Measurements from ENCODE around the gene BAZ2B.
"Not testable (repeated sequence)": the region's sequence is repeated elsewhere in the genome, so short reads cannot be mapped to it uniquely, and the experiment has no call there.

BAZ2B gene

DNA sequence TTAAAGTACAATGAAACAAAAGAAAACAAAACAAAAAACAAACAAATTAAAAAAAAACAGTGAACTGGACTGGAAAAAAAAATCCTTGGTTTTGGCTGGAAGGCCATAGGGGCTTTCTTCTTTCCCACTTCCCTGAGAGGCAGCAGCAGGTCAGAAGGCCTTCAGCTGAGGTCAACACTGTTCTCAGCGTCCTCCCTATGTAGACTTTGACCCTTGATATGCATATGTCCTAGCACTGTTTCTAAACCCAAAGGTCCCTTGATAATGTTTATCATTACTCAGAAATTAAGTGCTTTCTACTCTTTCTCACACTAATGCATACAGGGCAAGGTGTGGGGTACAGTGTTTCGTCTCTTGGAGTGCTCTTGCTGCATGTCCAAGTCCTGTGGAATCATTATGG lies 254.3 kb downstream of the BAZ2B start:
- TF ChIP-seq CTCF (IDR thresholded peaks at IDR 0.05; ENCODE audit: borderline replicate concordance, insufficient read depth, low read depth, low read length) = no peak
- H3K4me3 ChIP-seq (ENCODE audit: low read depth, low read length) = no peak overlapping the region

- not testable (repeated sequence) for H3K4me3 ChIP-seq (ENCODE audit: low read depth, low read length)
Observed at GRCh38 chr2:159361603-159362002, 254.7 kb downstream of the BAZ2B start.

GRCh38 chr2:159356053-159356554 lies 260.2 kb downstream of the BAZ2B start:
- H3K4me3 ChIP-seq (ENCODE audit: low read depth, low read length) = no peak overlapping the region
- no peak for TF ChIP-seq CTCF (IDR thresholded peaks at IDR 0.05; ENCODE audit: borderline replicate concordance, insufficient read depth, low read depth, low read length)

DNA sequence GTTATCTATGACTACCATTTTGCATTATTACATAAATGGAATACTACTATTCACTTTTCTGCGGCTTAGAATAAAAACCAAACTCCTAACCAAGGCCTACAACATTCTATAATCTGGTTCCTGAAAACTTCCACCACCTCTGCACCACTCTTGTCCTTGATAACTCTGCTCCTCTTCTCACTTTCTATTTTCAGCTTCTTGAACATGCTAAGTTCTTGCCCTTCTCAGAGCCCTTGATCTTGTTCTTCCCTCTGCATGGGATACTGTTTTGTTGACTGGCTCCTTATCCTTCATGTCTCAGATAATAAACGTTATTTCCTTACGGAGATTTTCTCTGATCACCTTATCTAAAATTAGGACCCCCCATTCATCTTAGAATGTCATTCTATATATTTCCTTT lies 264.4 kb downstream of the BAZ2B start:
- no peak for TF ChIP-seq CTCF (IDR thresholded peaks at IDR 0.05; ENCODE audit: borderline replicate concordance, insufficient read depth, low read depth, low read length)
- no peak overlapping the region for H3K4me3 ChIP-seq (ENCODE audit: low read depth, low read length)

- no peak for TF ChIP-seq CTCF (IDR thresholded peaks at IDR 0.05; ENCODE audit: borderline replicate concordance, insufficient read depth, low read depth, low read length)
- H3K4me3 ChIP-seq (ENCODE audit: low read depth, low read length) = no peak overlapping the region
Observed at GRCh38 chr2:159349674-159350299, 266.6 kb downstream of the BAZ2B start.

- no peak overlapping the region for H3K4me3 ChIP-seq (ENCODE audit: low read depth, low read length)
- TF ChIP-seq CTCF (IDR thresholded peaks at IDR 0.05; ENCODE audit: borderline replicate concordance, insufficient read depth, low read depth, low read length) = no peak
Observed at GRCh38 chr2:159326569-159327255, 289.6 kb downstream of the BAZ2B start.

DNA sequence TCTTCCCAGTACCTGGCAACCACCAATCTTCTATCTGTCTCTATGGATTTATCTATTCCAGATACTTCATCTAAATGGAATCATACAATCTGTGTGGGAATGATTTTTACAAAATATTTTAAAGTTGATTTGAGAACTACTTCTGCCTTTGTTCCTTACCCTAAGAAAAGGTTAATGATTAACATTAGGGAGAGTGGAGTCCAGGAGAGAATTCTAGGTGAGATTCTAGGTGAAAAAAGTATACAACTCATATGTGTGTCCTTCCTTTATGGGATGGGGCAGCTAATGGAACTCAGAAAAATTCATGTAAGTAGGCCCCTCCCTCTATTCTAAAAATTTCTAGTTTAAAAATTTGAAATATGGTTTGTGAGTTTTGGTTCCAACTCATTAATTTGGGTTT lies 293.9 kb downstream of the BAZ2B start:
- H3K4me3 ChIP-seq (ENCODE audit: low read depth, low read length) = no peak overlapping the region
- no peak for TF ChIP-seq CTCF (IDR thresholded peaks at IDR 0.05; ENCODE audit: borderline replicate concordance, insufficient read depth, low read depth, low read length)
